Stomach (tissue), 4 donors: Measurements from ENCODE around the gene SEBOX.
"Not testable (repeated sequence)": the region's sequence is repeated elsewhere in the genome, so short reads cannot be mapped to it uniquely, and the experiment has no call there.

Experiments
- CTCF ChIP-seq, 7 experiments: fragments of 450-650 bp in 4 of 7; fragments of 200-600 bp in 3 of 7; sonication (generic) in 3 of 7; IDR thresholded peaks; one replicate each; pipeline ENCODE4 v1.5.1; 2016 to 2019; ENCODE audit warnings: antibody characterized with exemption in 7 of 7, control low read depth in 2 of 7, mild to moderate bottlenecking in 1 of 7
- POLR2A ChIP-seq, 4 donors: fragments of 450-650 bp; IDR thresholded peaks; one replicate each; pipeline ENCODE4 v1.6.1; 2016; ENCODE audit warnings: antibody characterized with exemption in 4 of 4, control low read depth in 2 of 4, mild to moderate bottlenecking in 1 of 4, moderate library complexity in 1 of 4

- not testable (repeated sequence) for TF ChIP-seq CTCF, POLR2A (IDR thresholded peaks at IDR 0.05)
Measured at GRCh38 chr17:28338769-28339212, 26.2 kb downstream of the SEBOX start.
